ENCODE measurements around the gene GGT1.
A peak's percentile ranks its signal among the peaks of the same experiment; 100 is the strongest.

The GGT1 gene

DNA sequence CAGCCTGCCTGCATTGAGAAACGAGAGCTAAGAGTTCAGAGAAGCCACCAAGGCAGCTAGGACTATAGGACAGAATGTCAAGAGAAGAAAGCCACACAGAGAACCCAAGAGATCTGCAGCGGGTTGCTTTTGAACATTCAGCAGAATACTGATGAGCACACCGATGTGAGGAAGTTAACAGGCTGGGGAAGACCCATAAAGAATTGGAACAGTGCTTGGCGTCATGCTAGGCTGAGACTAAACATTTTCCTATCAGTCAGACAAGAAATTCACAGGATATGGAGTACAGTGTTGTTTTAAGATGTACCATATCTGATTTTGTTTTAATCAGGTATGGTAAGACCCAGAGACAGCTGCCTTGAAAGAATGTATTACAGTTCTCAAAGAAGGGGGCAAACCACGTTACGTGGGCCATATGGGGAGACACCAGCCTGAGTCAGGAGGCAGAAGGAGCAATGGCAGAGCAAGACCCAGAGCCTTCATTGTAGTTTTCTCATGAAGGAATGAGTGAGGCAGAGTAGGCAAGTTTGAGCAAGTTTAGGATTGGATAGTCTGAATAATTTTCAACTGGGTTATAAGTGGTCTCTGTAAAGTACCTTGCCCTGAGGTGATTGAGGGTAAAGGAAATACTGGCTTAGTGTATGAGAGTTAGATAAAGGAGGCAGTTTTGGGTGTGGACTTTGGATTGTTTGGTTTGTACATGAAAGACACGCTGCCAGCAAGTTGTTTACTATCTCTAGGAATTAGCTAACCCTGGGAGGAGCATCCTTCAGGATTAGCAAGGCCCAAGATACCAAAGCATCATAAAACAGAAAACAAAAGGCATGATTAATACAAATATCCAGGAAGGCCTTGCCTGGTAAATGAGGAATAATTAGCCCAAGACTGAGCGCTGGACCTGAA is 24.4 kb upstream of the GGT1 start:
- peaks cover 9% of the 10 kb centered on the region for H3K4me1 ChIP-seq (ENCODE audit: control insufficient read depth, insufficient read depth, low read length)
- H3K27ac ChIP-seq (ENCODE audit: extremely low read depth, low read depth, low read length): peak overlapping the region; percentile 39
- no peak overlapping the region for H3K4me3 ChIP-seq (ENCODE audit: low read depth, low read length)
- CTCF ChIA-PET: interaction anchor here (0.7 kb wide), 1 partner anchor 56 kb away, joined by 3 read pairs; no protein-coding TSS in a partner anchor
- POLR2A ChIA-PET: interaction anchor here (2.0 kb wide), 1 partner anchor 23 kb away, joined by 4 read pairs; the partner anchor contains the start of gene GUCD1
- H3K36me3 ChIP-seq (ENCODE audit: control insufficient read depth in 2 of 2, insufficient read depth in 1 of 2, low read length in 2 of 2): peaks cover 24% of the 10 kb centered on the region in 2 experiments
- H3K9me3 ChIP-seq (ENCODE audit: control insufficient read depth, insufficient read depth, low read depth, low read length): no peaks in the 10 kb centered on the region
- TF ChIP-seq ZBTB8A (tag by site-specific recombination; IDR thresholded peaks at IDR 0.05) (peak; percentile 47), IKZF3 (tag by site-specific recombination; IDR thresholded peaks at IDR 0.05) (0 out of 2 replicates have a peak, but pooled peaks have one; percentile 47), ZBTB20 (tag by site-specific recombination; IDR thresholded peaks at IDR 0.05) (peak; percentile 45; the same call in 1 of the 2 replicates), GFI1B (tag by site-specific recombination; IDR thresholded peaks at IDR 0.05) (no peak), KLF8 (tag by site-specific recombination; IDR thresholded peaks at IDR 0.05) (0 out of 2 replicates have a peak, but pooled peaks have one; percentile 20), ZNF629 (tag by site-specific recombination; IDR thresholded peaks at IDR 0.05) (peak; percentile 69), SALL2 (tag by site-specific recombination; IDR thresholded peaks at IDR 0.05; ENCODE audit: borderline replicate concordance) (no peak), ZBTB21 (tag by site-specific recombination; IDR thresholded peaks at IDR 0.05) (no peak), KLF7 (tag by site-specific recombination; IDR thresholded peaks at IDR 0.05; ENCODE audit: borderline replicate concordance) (peak; percentile 88; the same call in 1 of the 2 replicates), ZNF404 (tag by site-specific recombination; IDR thresholded peaks at IDR 0.05) (no peak), FEZF1 (tag by site-specific recombination; IDR thresholded peaks at IDR 0.05) (peak; percentile 86), OVOL3 (tag by site-specific recombination; IDR thresholded peaks at IDR 0.05) (peak; percentile 70; the same call in 1 of the 2 replicates), ZNF132 (tag by site-specific recombination; IDR thresholded peaks at IDR 0.05; ENCODE audit: borderline replicate concordance) (no peak), OSR2 (tag by site-specific recombination; IDR thresholded peaks at IDR 0.05) (peak; percentile 92), ZNF48 (tag by site-specific recombination; IDR thresholded peaks at IDR 0.05) (no peak), WT1 (tag by site-specific recombination; IDR thresholded peaks at IDR 0.05) (peak; percentile 89), ZNF394 (tag by site-specific recombination; IDR thresholded peaks at IDR 0.05; ENCODE audit: borderline replicate concordance) (peak; percentile 72), MEIS1 (CRISPR knock-in tag; IDR thresholded peaks at IDR 0.05; ENCODE audit: borderline replicate concordance) (no peak), ZNF335 (tag by site-specific recombination; conservative IDR thresholded peaks at IDR 0.05) (0 out of 2 replicates have a peak, but pooled peaks have one; percentile 10), ZNF561 (tag by site-specific recombination; IDR thresholded peaks at IDR 0.05; ENCODE audit: borderline replicate concordance) (peak; percentile 64; the same call in 1 of the 2 replicates)
- TF ChIP-seq, protein P1, sequence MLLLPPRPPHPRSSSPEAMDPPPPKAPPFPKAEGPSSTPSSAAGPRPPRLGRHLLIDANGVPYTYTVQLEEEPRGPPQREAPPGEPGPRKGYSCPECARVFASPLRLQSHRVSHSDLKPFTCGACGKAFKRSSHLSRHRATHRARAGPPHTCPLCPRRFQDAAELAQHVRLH (tag by site-specific recombination; IDR thresholded peaks at IDR 0.05): peak; percentile 51; the same call in 1 of the 2 replicates
- TF ChIP-seq, protein P2, sequence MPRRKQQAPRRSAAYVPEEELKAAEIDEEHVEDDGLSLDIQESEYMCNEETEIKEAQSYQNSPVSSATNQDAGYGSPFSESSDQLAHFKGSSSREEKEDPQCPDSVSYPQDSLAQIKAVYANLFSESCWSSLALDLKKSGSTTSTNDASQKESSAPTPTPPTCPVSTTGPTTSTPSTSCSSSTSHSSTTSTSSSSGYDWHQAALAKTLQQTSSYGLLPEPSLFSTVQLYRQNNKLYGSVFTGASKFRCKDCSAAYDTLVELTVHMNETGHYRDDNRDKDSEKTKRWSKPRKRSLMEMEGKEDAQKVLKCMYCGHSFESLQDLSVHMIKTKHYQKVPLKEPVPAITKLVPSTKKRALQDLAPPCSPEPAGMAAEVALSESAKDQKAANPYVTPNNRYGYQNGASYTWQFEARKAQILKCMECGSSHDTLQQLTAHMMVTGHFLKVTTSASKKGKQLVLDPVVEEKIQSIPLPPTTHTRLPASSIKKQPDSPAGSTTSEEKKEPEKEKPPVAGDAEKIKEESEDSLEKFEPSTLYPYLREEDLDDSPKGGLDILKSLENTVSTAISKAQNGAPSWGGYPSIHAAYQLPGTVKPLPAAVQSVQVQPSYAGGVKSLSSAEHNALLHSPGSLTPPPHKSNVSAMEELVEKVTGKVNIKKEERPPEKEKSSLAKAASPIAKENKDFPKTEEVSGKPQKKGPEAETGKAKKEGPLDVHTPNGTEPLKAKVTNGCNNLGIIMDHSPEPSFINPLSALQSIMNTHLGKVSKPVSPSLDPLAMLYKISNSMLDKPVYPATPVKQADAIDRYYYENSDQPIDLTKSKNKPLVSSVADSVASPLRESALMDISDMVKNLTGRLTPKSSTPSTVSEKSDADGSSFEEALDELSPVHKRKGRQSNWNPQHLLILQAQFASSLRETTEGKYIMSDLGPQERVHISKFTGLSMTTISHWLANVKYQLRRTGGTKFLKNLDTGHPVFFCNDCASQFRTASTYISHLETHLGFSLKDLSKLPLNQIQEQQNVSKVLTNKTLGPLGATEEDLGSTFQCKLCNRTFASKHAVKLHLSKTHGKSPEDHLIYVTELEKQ (tag by site-specific recombination; IDR thresholded peaks at IDR 0.05; ENCODE audit: borderline replicate concordance): peak; percentile 82
- TF ChIP-seq, protein P3, sequence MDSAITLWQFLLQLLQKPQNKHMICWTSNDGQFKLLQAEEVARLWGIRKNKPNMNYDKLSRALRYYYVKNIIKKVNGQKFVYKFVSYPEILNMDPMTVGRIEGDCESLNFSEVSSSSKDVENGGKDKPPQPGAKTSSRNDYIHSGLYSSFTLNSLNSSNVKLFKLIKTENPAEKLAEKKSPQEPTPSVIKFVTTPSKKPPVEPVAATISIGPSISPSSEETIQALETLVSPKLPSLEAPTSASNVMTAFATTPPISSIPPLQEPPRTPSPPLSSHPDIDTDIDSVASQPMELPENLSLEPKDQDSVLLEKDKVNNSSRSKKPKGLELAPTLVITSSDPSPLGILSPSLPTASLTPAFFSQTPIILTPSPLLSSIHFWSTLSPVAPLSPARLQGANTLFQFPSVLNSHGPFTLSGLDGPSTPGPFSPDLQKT (IDR thresholded peaks at IDR 0.05; ENCODE audit: borderline replicate concordance, low read depth, low read length): no peak
- TF ChIP-seq, protein P4, sequence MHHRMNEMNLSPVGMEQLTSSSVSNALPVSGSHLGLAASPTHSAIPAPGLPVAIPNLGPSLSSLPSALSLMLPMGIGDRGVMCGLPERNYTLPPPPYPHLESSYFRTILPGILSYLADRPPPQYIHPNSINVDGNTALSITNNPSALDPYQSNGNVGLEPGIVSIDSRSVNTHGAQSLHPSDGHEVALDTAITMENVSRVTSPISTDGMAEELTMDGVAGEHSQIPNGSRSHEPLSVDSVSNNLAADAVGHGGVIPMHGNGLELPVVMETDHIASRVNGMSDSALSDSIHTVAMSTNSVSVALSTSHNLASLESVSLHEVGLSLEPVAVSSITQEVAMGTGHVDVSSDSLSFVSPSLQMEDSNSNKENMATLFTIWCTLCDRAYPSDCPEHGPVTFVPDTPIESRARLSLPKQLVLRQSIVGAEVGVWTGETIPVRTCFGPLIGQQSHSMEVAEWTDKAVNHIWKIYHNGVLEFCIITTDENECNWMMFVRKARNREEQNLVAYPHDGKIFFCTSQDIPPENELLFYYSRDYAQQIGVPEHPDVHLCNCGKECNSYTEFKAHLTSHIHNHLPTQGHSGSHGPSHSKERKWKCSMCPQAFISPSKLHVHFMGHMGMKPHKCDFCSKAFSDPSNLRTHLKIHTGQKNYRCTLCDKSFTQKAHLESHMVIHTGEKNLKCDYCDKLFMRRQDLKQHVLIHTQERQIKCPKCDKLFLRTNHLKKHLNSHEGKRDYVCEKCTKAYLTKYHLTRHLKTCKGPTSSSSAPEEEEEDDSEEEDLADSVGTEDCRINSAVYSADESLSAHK (tag by site-specific recombination; IDR thresholded peaks at IDR 0.05): peak; percentile 92; the same call in 1 of the 2 replicates
- TF ChIP-seq, protein P5, sequence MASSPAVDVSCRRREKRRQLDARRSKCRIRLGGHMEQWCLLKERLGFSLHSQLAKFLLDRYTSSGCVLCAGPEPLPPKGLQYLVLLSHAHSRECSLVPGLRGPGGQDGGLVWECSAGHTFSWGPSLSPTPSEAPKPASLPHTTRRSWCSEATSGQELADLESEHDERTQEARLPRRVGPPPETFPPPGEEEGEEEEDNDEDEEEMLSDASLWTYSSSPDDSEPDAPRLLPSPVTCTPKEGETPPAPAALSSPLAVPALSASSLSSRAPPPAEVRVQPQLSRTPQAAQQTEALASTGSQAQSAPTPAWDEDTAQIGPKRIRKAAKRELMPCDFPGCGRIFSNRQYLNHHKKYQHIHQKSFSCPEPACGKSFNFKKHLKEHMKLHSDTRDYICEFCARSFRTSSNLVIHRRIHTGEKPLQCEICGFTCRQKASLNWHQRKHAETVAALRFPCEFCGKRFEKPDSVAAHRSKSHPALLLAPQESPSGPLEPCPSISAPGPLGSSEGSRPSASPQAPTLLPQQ (tag by site-specific recombination; IDR thresholded peaks at IDR 0.05): peak; percentile 45; the same call in 1 of the 2 replicates
